Measurements from ENCODE around the gene KRTAP20-1.

DNA sequence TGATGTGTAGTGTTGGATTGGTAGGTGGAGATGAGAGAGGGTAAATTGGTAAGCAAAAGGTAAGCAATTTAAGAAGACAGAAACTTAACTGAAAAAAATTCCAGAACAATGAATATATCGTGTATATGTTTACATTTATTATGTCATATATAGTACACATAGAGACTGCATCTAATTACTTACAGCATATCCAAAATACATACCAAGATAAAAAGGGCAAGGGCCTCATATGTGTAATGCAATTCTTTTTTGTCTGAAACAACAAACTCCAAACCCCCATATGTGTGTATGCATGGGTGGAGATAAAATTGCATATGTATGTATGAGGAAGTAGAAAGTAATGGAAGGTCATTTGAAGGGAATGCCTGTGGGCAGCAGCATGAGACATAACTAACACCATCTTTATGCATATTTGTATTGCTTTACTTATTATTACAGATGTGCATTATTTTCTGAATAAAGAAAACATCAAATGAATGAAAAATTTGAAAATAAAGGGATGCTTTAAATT is 30.7 kb downstream of the KRTAP20-1 start:
- TF ChIP-seq YY1 (IDR thresholded peaks at IDR 0.05; ENCODE audit: insufficient read depth, insufficient read length) (no peak), ZNF274 (IDR thresholded peaks at IDR 0.05; ENCODE audit: low read depth, low read length) (no peak), SUZ12 (IDR thresholded peaks at IDR 0.05; ENCODE audit: extremely low read depth, insufficient read depth, insufficient read length) (no peak)
